Measurements from ENCODE around the gene CEBPB.

The CEBPB gene

DNA sequence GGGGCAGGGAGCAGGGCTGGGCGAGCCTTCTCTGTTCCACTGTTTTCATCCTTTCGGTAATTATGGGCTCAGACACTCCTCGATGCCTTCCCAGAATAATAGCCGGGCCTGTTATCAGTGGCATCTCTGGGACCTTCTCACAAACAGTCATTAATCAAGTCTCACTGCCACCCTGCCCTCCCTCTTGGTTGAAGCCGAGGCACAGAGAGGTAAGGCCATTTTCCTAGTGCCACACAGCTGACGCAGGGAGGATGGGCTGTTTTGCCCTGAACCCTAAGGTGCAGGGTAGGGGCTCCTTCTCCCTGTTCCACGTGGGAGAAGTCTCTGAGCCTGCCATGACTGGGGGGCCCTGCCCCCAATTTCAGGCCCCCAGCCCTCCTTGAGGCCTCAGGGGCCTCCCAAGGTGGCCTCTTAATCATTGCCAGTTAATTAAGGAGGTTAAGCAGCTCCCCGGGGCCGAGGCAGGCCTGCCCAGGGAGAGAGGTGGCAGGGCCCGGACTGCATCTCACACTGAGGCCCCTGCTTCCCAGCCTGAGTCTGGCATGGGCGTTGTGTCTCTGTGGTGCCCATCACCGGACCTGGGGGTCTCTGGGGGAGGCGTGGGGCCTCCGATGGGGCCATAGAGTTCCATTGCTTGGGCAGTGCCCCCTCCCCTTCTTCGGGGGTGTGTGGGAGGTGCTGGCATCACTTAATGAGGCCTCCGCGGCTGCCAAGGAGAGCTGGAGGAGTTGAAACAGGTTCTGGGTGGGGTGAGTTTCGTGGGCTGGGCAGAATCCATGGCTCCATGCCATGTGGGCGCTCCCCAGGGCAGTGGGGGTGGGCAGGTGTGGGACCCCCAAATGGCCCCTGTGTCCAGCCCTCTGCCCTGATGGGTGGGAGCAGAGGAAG lies 42.9 kb downstream of the CEBPB start:
- no peak for ATAC-seq
- H3K27ac Mint-ChIP-seq, result no peak overlapping the region
- H3K9me3 Mint-ChIP-seq, result no peaks in the 10 kb centered on the region
- H3K4me3 Mint-ChIP-seq, result no peak overlapping the region
- H3K4me1 Mint-ChIP-seq, result no peaks in the 10 kb centered on the region
- H3K36me3 Mint-ChIP-seq, result no peaks in the 10 kb centered on the region
- H3K27me3 Mint-ChIP-seq, result peaks cover 36% of the 10 kb centered on the region

- no peaks in the 10 kb centered on the region for H3K36me3 Mint-ChIP-seq
These were observed 43.7 kb downstream of the CEBPB start for GRCh38 chr20:50234288-50234687.

DNA sequence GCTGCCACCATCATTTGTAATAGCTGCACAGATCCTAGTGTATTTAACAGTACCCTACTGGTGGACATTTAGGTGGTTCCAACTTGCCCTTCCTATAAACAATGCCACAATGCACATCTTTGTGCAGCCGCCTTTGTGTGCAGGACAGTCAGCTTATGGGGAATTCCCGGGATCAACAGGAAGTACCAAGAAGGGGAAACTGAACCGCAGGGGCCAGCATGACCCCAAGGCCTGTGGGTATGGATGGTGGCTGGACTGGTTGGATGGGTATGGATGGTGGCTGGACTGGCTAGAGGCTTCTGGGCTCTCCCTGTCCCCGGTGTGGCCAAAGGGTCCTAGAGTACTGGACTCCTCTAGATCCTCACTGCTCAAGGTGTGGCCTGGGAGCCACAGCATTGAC lies 46.7 kb downstream of the CEBPB start:
- Mint-ChIP-seq H3K27ac (no peak overlapping the region), H3K36me3 (no peaks in the 10 kb centered on the region), H3K9me3 (no peaks in the 10 kb centered on the region), H3K4me1 (no peaks in the 10 kb centered on the region), H3K4me3 (no peak overlapping the region), H3K27me3 (peaks cover 54% of the 10 kb centered on the region)
- no peak for ATAC-seq

More at GRCh38 chr20:50234288-50234687, 43.7 kb downstream of the CEBPB start:
- H3K4me3 Mint-ChIP-seq, result no peak overlapping the region
- H3K4me1 Mint-ChIP-seq, result no peaks in the 10 kb centered on the region
- H3K27ac Mint-ChIP-seq, result no peak overlapping the region
- H3K9me3 Mint-ChIP-seq, result no peaks in the 10 kb centered on the region
- peaks cover 42% of the 10 kb centered on the region for H3K27me3 Mint-ChIP-seq
- no peak for ATAC-seq

GRCh38 chr20:50238081-50238800 lies 47.6 kb downstream of the CEBPB start:
- no peak for ATAC-seq
- peaks cover 60% of the 10 kb centered on the region for H3K27me3 Mint-ChIP-seq
- H3K36me3 Mint-ChIP-seq, result no peaks in the 10 kb centered on the region
- H3K27ac Mint-ChIP-seq, result no peak overlapping the region
- H3K4me1 Mint-ChIP-seq, result no peaks in the 10 kb centered on the region
- H3K9me3 Mint-ChIP-seq, result no peaks in the 10 kb centered on the region
- no peak overlapping the region for H3K4me3 Mint-ChIP-seq

DNA sequence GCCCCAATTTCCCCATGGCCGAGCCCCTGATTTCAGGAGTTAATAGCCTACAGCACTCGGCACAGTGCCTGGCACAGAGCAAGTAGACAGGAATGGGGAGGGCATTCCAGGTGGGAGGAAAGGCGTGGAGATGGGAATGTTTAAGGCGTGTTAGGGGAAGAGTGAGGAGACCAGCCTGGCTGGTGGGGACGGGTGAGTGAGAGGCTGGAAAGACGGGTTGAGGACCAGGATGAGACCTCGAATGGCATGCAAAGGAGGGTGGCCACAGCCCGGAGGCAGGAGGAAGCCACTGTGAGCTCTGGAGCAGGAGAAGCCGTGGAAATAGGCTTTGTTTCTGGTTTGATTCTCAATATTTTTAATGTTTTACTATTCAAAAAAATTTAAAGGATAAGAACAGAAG lies 49.5 kb downstream of the CEBPB start:
- Mint-ChIP-seq H3K4me1 (no peaks in the 10 kb centered on the region), H3K4me3 (no peak overlapping the region), H3K9me3 (no peaks in the 10 kb centered on the region), H3K27ac (no peak overlapping the region), H3K36me3 (no peaks in the 10 kb centered on the region), H3K27me3 (peaks cover 47% of the 10 kb centered on the region)
- no peak for ATAC-seq

DNA sequence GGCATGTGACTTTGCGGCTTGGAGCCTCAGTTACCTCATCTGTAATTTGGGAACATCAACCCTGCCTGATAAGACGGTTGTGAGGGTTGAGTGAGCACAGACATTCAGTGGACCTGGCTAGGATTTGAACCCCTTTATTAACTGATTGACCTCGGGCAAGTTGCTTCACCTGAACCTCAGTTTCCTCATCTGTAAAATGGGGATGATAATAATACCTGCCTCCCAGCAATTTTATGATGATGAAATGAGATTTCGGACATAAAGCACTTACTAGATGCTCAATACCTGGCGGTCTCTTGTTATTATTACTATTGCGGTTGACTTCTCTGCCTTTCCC lies 51.5 kb downstream of the CEBPB start:
- Mint-ChIP-seq H3K27me3 (peaks cover 48% of the 10 kb centered on the region), H3K36me3 (no peaks in the 10 kb centered on the region), H3K27ac (no peak overlapping the region), H3K4me1 (no peaks in the 10 kb centered on the region), H3K4me3 (no peak overlapping the region), H3K9me3 (no peaks in the 10 kb centered on the region)
- ATAC-seq, result no peak

All from stimulated activated memory B cell treated with anti-CD40 and anti-IgM and Interleukin-4, amounts not matched to agents 10 μg/mL and 1 μg/mL and 100 μg/mL, for 72 hours (primary cell).